ENCODE data around the gene SYTL5. TPM values are rescaled to one million over a fixed set of nuclear protein-coding genes. Genes with fewer than 3 reads are reported as not detected.

Gene SYTL5
- total and polyA plus RNA-seq, 2 of the 4 experiments (the other 2 are of a cell fraction): 0.19 to 0.54 TPM

GRCh38 chrX:37993176-37993575 is 13.2 kb upstream of the SYTL5 start:
- Histone ChIP-seq H4K8ac (ENCODE audit: low read depth in 2 of 2, low read length in 2 of 2) (no peak overlapping the region), H3K79me1 (ENCODE audit: low read depth in 1 of 2, low read length in 2 of 2) (no peaks in the 10 kb centered on the region), H2BK15ac (ENCODE audit: low read depth, low read length) (no peak overlapping the region), H3K9me3 (ENCODE audit: control insufficient read depth, insufficient read depth, low read length) (no peaks in the 10 kb centered on the region), H3K18ac (ENCODE audit: low read depth, low read length) (no peak overlapping the region), H3K9ac (ENCODE audit: low read depth, low read length) (no peak overlapping the region), H2AK9ac (replicated peaks; ENCODE audit: low read depth, low read length, poor library complexity) (no peak overlapping the region), H3K56ac (ENCODE audit: extremely low read depth, insufficient read depth, low read length) (no peak overlapping the region), H3K9me1 (ENCODE audit: insufficient read depth, low read length) (no peaks in the 10 kb centered on the region), H3K23ac (ENCODE audit: low read depth, low read length) (no peak overlapping the region), H4K5ac (ENCODE audit: low read depth, low read length) (no peak overlapping the region), H2AFZ (replicated peaks; ENCODE audit: low read length, poor library complexity) (no peak overlapping the region), H3K27ac (ENCODE audit: insufficient read depth, low read length) (no peak overlapping the region), H3K14ac (replicated peaks; ENCODE audit: low read depth, low read length) (no peak overlapping the region), H3K4ac (ENCODE audit: low read depth, low read length) (no peak overlapping the region), H2BK5ac (ENCODE audit: low read depth, low read length, poor library complexity, severe bottlenecking) (no peak overlapping the region), H3K4me2 (ENCODE audit: low read depth, low read length) (no peak overlapping the region), H3K4me1 (ENCODE audit: control insufficient read depth, insufficient read depth, low read length) (no peaks in the 10 kb centered on the region), H3K36me3 (ENCODE audit: control insufficient read depth, insufficient read depth, low read length) (no peaks in the 10 kb centered on the region), H3K27me3 (ENCODE audit: control insufficient read depth, insufficient read depth, low read length) (peaks cover 2% of the 10 kb centered on the region), H3K4me3 (ENCODE audit: insufficient read depth, low read depth, low read length) (no peak overlapping the region), H2BK20ac (ENCODE audit: low read depth, low read length) (no peak overlapping the region), H2AK5ac (ENCODE audit: low read depth, low read length) (no peak overlapping the region), H4K20me1 (ENCODE audit: insufficient read depth, low read length) (no peaks in the 10 kb centered on the region), H2BK120ac (ENCODE audit: low read depth, low read length) (no peak overlapping the region), H4K91ac (ENCODE audit: insufficient read depth, low read depth, low read length) (no peak overlapping the region)
- dilution Hi-C loops (cut with HindIII; ENCODE audit: low sequenced_read_pairs, unreplicated experiment): no loop called here
- in situ Hi-C loops (cut with MboI; ENCODE audit: low sequenced_read_pairs): no loop called here
- DNase-seq: no peak
- no CpG with 5 or more reads among the region's 3 CpGs for WGBS, 2 experiments (ENCODE audit: extremely low coverage in 2 of 2, insufficient read length in 1 of 2)
- CTCF ChIA-PET: interaction anchor here (0.6 kb wide), 1 partner anchor 87 kb away, joined by 4 read pairs; no protein-coding TSS in a partner anchor
- POLR2A ChIA-PET (ENCODE audit: unreplicated experiment): no interaction called here
- BruUV-seq (replicated peaks): no TSS peak
- TF ChIP-seq RFX5 (IDR thresholded peaks at IDR 0.05; ENCODE audit: low read depth, low read length) (no peak), SMC3 (IDR thresholded peaks at IDR 0.05; ENCODE audit: low read depth, low read length) (no peak), RAD21 (IDR thresholded peaks at IDR 0.05; ENCODE audit: low read length) (no peak), ELK1 (IDR thresholded peaks at IDR 0.05; ENCODE audit: borderline replicate concordance, low read depth, low read length) (no peak), CHD1 (IDR thresholded peaks at IDR 0.05; ENCODE audit: low read depth, low read length) (no peak), RCOR1 (IDR thresholded peaks at IDR 0.05; ENCODE audit: insufficient replicate concordance, low read length) (no peak), MAZ (IDR thresholded peaks at IDR 0.05; ENCODE audit: borderline replicate concordance, low read depth, low read length) (no peak), MXI1 (IDR thresholded peaks at IDR 0.05; ENCODE audit: borderline replicate concordance, low read depth, low read length) (no peak), POLR2A (IDR thresholded peaks at IDR 0.05; ENCODE audit: low read depth, low read length) (no peak), BHLHE40 (IDR thresholded peaks at IDR 0.05; ENCODE audit: low read depth, low read length) (no peak), CTCF (conservative IDR thresholded peaks at IDR 0.05; ENCODE audit: low read depth, low read length) (no peak), NFE2L2 (IDR thresholded peaks at IDR 0.05; ENCODE audit: low read depth, low read length) (no peak), FOS (IDR thresholded peaks at IDR 0.05; ENCODE audit: low read depth, low read length) (no peak), USF2 (IDR thresholded peaks at IDR 0.05; ENCODE audit: low read depth, low read length) (no peak), CEBPB (IDR thresholded peaks at IDR 0.05; ENCODE audit: low read depth, low read length) (no peak), MAFK (IDR thresholded peaks at IDR 0.05; ENCODE audit: low read depth, low read length) (no peak)
- intact Hi-C loops (cut with micrococcal nuclease): no loop called here
- ATAC-seq (ENCODE audit: low read depth): no peak

All from IMR-90 (cell line).